Thoracic aorta (tissue), 2 donors: Measurements from ENCODE around the gene HOXD11. TPM values are rescaled to one million over a fixed set of nuclear protein-coding genes. Genes with fewer than 3 reads are reported as not detected.

Experiments used
- ATAC-seq: fragments of 150-250 bp; one replicate; pipeline ENCODE4 v1.8.0; 2017; ENCODE audit warnings: low read depth; ENCODE audit not compliant: insufficient number of reproducible peaks, low FRiP score
- DNase-seq: peaks from one replicate; pipeline ENCODE4 v3.0.0-alpha.2; 2020; ENCODE audit warnings: low spot score
- H3K27ac ChIP-seq, 2 donors: fragments of 200-600 bp; sonication (generic); 1 replicate in 1 of 2; 2 replicates in 1 of 2; pipeline ENCODE4 v1.5.1; 2016; ENCODE audit warnings: mild to moderate bottlenecking in 2 of 2, moderate library complexity in 2 of 2
- H3K27me3 ChIP-seq: fragments of 200-600 bp; sonication (generic); replicated peaks from 2 replicates; pipeline ENCODE4 v1.6.0; 2016; ENCODE audit warnings: mild to moderate bottlenecking; ENCODE audit not compliant: insufficient read depth
- H3K36me3 ChIP-seq: fragments of 200-600 bp; sonication (generic); one replicate; pipeline ENCODE4 v1.5.1; 2016
- H3K4me1 ChIP-seq, 2 donors: fragments of 200-600 bp; sonication (generic); 1 replicate in 1 of 2; 2 replicates in 1 of 2; pipeline versions ENCODE4 v1.5.1 to v1.6.0; 2016; ENCODE audit warnings: low read depth in 2 of 2, mild to moderate bottlenecking in 1 of 2; ENCODE audit not compliant: control insufficient read depth in 1 of 2
- H3K4me3 ChIP-seq: fragments of 200-600 bp; sonication (generic); 2 replicates; pipeline ENCODE4 v1.5.1; 2016; ENCODE audit warnings: mild to moderate bottlenecking
- H3K9me3 ChIP-seq: fragments of 200-600 bp; sonication (generic); 2 replicates; pipeline ENCODE4 v1.5.1; 2016
- total RNA-seq, 2 donors: library from RNA; depleted of rRNA; stranded (reverse); fragments of >200 nt; gene quantifications; one replicate each; pipeline versions ENCODE4 v1.1.0 to v1.2.3, GENCODE V29; 2016
- TF ChIP-seq, protein P1 (sequence below): fragments of 200-600 bp; sonication (generic); IDR thresholded peaks from one replicate; pipeline ENCODE4 v1.5.1; 2019; ENCODE audit warnings: antibody characterized with exemption

The HOXD11 gene
- total RNA-seq, 2 donors from 2014 or later: not detected

DNA sequence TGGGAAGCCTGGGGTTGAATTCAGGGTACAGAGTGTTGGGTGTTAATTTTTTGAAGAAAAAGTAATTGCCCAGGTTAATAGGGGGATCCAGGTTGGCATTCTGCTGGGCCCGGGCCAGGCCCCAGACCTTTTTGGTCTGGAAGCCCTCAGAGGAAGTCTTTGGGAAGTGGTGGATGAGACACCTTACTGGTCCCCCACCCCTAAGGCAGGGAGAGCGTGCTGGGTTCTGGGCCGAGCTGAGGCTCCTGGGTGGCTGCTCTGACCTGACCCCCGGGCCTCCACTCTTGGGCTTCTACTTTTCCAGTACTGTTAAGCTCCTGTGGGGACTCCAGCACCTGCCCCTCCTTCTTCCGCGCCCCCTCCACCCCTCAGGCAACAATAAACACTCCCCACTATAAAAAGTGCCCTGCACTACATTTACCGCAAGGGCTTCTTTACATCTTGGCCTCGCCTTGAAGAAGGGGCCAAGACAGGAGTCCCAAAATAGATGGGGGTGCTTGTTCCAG is 49.3 kb downstream of the HOXD11 start:
- Histone ChIP-seq H3K27ac (no peak overlapping the region), H3K4me1 (peaks cover 3 to 21% of the 10 kb centered on the region in 2 donors), H3K4me3 (no peak overlapping the region), H3K9me3 (no peaks in the 10 kb centered on the region), H3K36me3 (peaks cover 9% of the 10 kb centered on the region), H3K27me3 (no peaks in the 10 kb centered on the region)
- TF ChIP-seq, protein P1, sequence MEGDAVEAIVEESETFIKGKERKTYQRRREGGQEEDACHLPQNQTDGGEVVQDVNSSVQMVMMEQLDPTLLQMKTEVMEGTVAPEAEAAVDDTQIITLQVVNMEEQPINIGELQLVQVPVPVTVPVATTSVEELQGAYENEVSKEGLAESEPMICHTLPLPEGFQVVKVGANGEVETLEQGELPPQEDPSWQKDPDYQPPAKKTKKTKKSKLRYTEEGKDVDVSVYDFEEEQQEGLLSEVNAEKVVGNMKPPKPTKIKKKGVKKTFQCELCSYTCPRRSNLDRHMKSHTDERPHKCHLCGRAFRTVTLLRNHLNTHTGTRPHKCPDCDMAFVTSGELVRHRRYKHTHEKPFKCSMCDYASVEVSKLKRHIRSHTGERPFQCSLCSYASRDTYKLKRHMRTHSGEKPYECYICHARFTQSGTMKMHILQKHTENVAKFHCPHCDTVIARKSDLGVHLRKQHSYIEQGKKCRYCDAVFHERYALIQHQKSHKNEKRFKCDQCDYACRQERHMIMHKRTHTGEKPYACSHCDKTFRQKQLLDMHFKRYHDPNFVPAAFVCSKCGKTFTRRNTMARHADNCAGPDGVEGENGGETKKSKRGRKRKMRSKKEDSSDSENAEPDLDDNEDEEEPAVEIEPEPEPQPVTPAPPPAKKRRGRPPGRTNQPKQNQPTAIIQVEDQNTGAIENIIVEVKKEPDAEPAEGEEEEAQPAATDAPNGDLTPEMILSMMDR: no peak
- no peak for ATAC-seq
- no peak for DNase-seq

DNA sequence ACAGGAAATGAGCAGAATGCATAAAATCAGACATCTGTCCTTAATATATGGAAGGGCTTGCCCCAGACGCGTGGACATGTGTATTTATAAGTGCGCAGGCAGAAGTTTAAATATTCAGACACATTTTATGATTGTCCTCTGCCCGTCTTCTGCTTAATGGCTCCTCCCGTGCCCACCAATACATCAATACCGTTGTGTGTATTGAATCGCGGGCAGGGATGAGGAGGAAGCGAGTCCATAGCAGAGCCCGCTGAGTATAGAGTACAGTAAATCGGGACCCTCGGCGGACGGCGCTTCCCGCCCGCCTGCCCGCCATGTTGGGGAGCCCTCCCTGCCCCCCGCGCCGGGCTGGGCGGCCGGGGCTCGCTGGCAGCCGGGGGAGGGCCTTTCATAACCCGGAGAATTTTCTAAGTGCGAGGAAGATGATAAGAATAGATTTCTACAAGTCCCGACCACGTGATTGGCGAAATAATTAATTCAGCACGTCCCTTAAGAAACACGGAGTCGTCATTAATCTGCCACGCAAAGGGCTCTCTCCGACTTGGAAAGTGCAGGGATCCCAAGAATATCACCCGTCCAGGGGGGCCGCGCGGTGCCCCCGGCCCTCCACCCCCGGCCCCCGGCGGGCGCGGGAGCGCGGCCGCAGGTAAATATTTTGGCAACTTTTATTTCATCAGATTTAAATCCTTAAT is 49.9 kb downstream of the HOXD11 start, which contains the start of gene HOXD3:
Gene HOXD3, plus strand, starts transcription at position 501 of the 692 bp plus-strand sequence. CDS start 11,808 bp downstream, outside the sequence.
- TF ChIP-seq, protein P1: no peak
- DNase-seq (no peak), ATAC-seq (no peak)
- peak within 1 kb of the TSS; percentile 12 for H3K4me3 ChIP-seq
- H3K36me3 ChIP-seq: peaks cover 9% of the 10 kb centered on the region
- no peaks in the 10 kb centered on the region for H3K27me3 ChIP-seq
- H3K4me1 ChIP-seq: peaks cover 3 to 27% of the 10 kb centered on the region in 2 donors
- no peaks in the 10 kb centered on the region for H3K9me3 ChIP-seq
- no peak within 1 kb of the TSS for H3K27ac ChIP-seq

DNA sequence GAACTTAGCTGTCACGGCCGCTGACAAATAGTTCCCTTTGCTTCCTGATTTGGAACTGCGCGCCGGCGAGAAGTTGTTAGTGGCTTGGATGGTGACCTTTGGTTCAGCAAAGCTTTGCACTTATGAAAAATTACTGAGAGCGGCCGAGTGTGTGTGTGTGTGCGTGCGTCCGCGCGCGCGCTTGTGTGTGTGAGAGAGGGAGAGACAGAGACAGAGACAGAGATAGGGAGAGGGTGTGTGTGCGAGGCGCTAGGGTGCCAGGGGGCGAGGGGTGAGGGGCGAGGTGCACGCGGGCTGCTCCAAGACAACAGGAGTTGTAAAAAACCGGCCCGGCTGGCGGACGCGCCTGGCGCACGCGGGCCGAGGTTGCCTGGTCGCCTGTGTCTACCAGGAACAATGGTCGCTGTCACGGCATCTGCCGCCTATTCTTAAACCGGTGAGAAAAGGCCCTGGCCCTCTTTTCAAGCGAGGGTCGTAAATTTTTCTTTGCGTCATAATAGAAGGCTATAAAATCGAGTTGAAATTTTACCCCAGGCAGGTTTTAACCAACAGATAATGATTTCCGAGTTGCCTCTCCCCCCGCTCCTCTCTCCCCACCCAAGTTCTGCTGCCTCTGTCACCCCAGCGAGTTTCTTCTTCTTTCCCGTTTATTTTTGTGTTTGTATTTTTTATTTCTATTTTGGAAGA is 50.6 kb downstream of the HOXD11 start:
- ATAC-seq (no peak), DNase-seq (no peak)
- Histone ChIP-seq H3K36me3 (peaks cover 6% of the 10 kb centered on the region), H3K4me1 (peaks cover 3 to 30% of the 10 kb centered on the region in 2 donors), H3K27me3 (no peaks in the 10 kb centered on the region), H3K9me3 (no peaks in the 10 kb centered on the region), H3K4me3 (peak overlapping the region; percentile 12), H3K27ac (no peak overlapping the region)
- TF ChIP-seq, protein P1: no peak

DNA sequence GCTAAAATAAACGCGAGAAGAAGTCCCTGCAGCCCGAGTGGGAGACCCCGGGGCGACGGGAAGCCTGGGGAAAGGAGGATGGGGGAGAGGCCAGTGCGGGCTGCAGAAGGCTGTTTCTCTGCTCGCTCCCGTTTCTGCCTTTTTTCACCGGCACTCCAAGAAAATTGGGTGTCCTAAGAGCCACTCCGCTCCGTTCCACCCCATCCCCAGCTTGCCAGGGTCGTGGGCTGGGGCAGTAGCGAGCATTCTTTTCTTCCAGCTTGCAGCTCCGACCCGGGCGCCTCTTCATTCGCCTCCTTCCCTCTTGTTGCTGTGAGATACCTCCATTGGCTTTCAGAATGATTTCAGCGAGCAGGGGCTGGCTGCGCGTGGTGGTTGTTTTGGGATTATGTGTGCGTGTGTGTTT is 51.1 kb downstream of the HOXD11 start:
- peaks cover 4% of the 10 kb centered on the region for H3K36me3 ChIP-seq
- ATAC-seq (no peak), DNase-seq (no peak)
- no peak overlapping the region for H3K4me3 ChIP-seq
- peaks cover 3 to 30% of the 10 kb centered on the region in 2 donors for H3K4me1 ChIP-seq
- TF ChIP-seq, protein P1: no peak
- no peak overlapping the region for H3K27ac ChIP-seq
- H3K9me3 ChIP-seq: no peaks in the 10 kb centered on the region
- H3K27me3 ChIP-seq: no peaks in the 10 kb centered on the region
